ENCODE measurements around the gene ZNF217.
"Not testable (repeated sequence)": the region's sequence is repeated elsewhere in the genome, so short reads cannot be mapped to it uniquely, and the experiment has no call there.

ZNF217 gene

DNA sequence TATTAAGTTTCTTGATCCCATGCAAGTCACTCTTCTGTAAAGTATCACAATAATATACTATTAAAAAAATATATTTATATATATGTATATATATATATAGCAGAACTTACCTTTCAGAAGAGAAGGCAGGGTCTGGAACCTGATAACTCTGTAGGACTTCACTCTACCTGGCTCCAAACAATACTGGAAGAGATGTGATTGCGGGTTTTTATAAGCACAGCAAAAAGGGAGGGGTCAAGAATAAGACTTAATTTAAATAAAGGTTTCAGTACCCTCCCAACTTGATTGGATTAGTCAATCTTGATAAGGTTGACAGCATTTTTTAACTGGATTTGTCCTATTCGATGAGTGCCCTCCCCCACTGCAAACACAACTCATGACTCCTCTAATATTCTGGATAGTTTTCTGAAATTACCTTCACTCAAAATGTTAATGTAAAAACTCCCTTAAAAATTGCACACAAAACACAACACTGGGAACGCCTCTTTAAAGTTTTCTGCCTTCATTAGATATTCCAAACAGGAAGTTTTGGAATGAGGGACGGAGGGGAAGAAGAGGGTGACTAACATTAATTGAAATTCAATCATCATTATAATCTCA lies 4.0 kb upstream of the ZNF217 start:
- no peak for DNase-seq (ENCODE audit: low spot score)

DNA sequence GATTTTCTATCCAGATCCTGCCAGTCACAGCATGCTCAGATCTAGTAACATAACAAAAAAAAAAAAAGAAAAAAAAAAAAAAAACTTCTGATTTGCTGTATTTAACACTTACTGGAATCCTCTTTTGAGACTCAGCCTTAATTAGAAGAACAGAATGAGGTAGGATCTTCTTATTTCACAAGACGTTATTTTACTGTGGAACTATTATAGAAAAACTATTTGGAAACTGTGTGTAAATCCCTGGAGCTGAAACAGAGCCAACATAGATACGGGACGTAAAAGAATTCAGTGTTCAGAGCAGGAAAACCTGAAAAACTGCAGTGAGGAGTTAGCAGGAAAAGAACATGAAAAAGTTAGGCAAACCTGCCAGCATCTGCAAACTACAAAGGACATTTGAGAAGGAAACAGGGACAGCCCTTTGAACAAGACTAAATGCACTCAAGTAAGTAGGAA lies 3.4 kb upstream of the ZNF217 start:
- no peak for DNase-seq (ENCODE audit: low spot score)

DNA sequence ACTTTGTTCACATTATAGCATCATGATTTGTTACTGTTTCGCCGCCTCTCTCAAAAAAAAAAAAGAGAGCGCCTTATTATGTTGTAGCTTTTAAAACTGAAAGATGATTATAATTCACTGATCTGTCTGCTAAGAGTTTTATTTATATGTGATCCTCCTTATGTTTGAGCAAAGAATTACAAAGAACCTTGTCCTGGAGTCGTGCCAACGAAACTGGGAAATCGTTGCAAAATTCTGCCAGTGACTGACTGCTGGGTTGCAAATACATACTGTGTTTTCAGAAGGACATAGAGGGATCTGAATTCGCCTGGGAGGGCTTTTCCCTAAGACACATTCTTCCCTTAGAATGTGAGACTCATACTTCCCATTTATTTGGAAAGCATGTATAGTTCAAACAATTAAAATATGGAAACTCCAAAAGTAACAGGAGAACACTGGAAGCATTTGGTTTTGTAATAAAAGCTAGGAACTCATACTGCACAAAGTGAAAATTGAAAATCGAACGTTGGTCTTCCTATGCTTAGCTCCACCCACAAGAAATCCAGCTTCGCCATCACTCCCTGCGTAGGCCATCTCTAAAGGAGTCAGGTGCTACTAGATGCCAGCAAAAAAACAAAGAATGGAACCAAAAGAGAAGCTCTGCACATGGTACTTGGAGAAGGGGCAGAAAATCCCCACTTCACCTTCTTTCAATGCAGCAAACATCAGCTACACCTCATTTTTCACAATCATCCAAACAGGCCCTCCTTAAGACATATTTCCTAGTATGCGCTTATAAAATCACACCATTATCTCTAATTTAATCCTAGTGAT lies 2.8 kb upstream of the ZNF217 start:
- DNase-seq (ENCODE audit: low spot score): not testable (repeated sequence)

DNA sequence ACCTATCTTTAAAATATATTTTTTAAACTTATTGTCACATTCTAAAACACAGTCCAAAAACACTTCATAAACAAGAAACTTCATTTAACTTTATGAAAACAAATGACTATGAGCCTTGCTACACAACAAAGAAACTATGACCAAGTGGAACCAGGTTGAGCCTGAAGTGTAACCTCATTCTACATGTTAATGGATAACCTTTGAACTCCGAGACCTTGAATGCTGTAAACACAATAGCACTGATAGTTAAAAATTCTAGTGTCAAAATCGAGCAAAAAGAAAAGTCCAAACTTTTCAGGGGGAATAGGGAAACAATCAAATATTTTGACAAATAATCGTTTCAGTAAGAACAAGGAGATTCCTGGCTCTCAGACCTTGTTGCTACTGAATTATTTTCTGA lies 2.1 kb upstream of the ZNF217 start:
- DNase-seq (ENCODE audit: low spot score): not testable (repeated sequence)

DNA sequence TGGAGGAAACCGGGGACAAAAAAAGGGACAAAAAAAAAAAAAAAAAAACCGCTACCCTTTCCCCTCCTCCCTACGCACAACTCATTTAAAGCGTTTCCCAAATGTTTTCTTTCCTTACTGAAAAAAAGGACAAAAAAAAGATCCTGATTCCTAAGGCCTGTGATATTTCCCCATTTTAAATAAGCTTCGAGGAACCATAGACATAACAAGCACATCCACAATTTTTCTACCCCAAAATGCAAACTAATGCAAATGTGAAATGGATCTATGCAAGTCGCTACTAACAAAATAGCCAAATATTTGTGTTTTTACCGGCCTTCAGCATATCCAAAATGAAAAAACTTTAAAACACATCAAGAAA lies 1.4 kb upstream of the ZNF217 start:
- DNase-seq (ENCODE audit: low spot score): no peak

DNA sequence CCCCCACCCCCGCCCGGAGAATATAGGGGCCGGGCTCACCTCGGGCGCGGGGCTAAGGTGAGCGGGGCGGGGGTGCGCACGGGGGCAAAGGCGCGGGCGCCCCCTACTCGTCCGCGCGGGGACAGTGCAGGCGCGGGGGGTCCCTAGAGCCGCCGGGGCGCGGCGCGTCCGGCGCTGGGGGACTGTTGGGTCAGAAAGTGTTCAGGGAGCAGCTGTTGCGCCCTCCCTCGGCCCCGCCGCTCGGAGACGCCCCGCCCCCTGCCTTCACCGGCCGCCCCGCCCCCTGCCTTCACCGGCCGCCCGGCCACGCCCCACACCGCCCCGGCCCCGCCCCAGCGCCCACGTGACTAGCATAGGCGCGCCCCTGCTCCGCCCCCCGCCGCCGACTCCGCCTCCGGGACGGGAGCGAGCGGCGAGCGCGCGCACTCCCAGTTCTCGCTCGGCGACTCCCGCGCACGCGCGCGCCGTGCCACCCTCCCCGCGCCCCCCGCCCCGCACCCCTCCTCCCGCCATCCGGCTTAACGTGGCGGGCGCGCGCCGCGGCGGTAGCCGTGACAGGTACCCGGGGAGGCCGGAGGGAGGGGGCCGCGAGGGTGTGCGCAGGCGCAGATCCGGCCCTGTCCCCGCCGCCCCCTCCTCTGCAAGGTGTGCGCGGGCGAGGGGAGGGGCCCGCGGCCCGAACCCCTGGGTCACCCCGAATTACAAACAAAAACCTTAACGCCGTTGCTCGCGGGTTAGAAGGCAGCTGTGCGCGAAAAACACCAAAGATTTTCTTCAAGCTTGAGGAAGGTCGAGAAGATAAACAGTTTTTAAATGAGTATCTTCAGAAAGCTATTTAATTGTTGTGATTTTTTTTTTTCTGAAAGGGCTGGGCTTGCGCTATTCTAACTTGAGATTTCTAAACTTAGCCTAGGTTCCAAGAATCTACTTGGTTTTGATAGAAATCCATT lies 704 bp upstream of the ZNF217 start:
- DNase-seq (ENCODE audit: low spot score): peak; percentile 91

DNA sequence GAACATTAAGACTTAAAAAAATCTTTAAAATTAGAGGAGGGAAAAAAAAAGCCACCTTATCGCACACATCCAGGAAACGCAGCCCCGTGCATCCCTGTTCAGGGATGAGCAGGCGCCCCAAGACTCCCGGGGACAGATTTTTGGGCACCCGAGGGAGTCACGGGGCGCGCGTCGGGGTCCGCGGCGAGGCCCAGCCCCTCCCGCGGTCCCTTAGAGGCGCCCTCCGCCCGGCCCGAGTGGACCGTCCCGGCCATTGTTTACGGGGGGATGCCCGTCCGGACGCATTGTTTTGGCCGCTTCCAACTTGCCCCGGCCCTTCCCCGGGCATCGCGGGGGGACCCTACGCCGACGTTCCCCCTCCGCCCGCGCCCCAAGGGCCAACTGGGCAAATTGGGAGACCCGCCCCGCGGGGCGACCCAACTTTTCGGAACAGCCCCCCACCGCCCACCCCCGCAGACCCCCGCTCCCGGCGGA lies 610 bp downstream of the ZNF217 start:
- peak; percentile 32 for DNase-seq (ENCODE audit: low spot score)

DNA sequence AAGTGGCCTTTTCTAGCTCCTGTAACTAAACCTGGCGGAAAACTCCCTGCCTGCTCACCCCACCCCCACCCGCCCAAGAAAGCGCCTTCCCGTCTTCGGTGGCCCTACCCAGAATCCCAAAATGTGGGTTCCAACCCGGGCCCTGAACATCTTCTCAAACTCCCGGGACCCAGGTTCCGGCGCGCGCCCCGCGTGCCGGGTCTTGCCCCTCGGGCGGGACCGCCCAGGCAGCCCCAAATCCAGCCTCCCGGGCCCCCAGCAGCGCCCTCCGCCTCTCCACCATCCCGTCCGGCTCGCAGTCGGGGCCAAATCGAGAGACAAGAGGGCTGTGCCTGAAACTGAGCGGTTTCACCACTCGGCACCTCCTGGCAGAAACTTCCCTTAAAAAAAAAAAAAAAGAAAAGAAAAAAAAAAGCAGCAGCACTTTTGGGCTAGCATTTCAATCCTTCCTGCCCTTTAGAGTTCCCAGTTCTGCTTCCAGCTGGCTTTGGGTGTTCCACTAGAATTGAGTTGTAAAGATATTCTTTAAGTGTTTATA lies 1.1 kb downstream of the ZNF217 start:
- DNase-seq (ENCODE audit: low spot score): peak; percentile 52

DNA sequence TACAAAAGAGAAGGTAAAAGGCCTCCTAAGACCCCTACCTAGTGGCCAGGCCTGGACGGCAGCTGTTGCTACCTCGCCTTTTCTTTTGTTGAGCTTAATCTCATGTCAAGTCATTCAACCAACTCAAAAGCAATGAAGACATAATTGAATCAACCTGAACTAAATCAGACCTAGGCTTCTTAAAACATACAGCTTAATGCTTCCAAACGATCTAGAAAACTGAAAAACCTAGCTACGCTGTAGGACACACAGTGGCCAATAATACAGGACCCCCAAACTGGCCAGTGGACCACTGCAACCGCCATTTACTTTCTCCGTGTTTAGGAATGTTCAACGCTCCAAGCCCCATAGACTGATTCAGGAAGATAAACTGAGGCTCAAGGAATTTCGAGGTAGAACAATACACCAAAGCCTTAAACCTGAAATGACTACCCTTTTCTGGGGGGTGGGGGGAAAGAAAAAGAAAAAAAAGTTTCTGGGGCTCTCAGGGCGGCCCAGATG lies 1.6 kb downstream of the ZNF217 start:
- DNase-seq (ENCODE audit: low spot score): not testable (repeated sequence)

DNA sequence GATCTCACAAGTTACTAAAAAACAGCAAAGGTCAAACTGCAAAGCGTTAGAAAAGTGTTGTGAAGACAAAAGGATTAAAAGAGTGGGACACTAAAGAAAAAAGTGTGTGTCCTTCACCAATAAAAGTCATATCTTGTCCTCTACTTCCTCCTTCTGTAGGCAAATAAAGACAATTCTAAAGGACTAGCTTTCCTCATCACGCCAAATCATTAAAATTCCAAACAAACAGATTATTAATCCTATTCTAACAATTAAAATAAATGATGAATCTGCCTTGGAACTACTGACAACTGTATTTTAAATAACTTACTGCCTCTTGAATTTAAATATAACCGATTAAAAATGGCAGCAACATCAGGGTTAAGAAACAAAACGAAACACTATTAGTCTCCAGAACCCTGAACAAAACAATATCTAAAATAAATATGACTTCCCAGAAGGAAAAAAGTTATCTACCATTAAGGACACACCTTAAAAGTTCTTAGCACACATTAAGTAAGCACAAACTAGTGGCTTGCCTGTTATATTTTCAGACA lies 2.4 kb downstream of the ZNF217 start:
- DNase-seq (ENCODE audit: low spot score): peak; percentile 32

DNA sequence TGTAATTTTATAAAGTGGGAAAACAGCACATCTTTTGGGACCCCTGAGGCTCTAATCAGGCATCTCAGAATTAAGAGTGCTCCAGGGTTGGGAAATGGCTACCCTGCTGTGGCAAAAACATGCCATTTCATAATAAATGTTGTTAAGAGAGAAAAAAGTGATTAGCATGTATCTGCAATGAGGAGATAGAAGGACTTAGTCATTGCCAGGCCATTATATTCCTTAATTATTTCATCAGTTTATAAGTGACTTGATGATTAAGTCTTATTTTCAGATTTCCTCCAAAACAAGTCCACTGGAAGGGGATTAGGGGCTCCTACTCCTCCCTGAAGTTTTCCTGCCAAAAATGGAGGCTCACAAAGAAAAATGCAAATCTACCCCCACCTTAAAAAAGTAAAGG lies 3.0 kb downstream of the ZNF217 start:
- DNase-seq (ENCODE audit: low spot score): not testable (repeated sequence)

DNA sequence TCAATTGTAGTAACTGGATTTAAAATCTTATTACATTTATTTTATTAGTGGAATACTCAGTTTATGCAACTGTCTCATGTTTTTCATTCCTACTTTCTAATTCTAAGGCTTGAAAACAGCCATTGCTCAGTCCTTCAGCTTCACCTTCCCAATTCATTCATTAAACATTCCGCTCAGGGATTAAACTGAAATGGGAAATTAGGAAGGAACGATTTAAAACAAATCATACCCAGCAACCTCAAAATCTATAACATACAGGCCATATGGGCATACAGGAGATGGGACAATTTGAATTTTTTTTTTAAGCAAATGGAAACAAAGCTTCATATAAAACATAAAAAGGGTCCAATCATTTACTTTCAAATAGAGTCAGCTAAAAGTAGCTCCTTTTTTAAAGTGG lies 3.5 kb downstream of the ZNF217 start:
- not testable (repeated sequence) for DNase-seq (ENCODE audit: low spot score)

DNA sequence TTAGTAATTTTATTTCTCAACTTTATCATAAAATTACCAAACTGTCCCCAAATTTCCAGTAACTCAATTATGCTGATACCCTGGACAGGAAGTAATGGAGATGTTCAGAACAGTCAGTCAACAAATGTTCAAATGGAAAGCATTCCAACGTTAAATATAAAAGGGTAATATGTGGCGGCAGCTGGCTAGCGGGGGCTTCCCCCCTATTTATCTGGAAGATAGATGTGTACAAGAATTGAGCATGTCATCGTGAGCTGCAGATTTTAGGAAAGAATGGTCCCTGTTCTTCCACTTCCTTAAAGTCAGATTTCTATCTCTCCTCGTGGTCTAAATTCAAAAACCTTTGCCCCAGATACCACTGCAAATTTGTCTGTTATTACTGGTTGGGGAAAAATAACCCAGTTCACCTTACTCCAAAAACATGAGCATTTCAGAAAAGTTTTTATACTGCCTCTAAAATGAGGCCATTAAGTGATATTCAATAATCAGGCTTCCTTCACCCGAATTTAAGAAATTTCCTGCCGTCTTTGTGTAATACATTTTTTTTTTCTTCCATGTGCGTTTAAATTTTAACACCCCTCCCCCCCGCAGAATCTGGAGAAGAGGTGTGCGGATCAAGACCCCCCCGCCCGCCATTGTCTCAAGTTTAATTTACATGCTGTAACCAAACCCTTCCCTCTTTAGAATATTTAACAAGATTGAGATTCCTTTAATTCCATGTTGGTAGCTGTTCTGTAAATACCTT lies 4.1 kb downstream of the ZNF217 start:
- DNase-seq (ENCODE audit: low spot score): not testable (repeated sequence)

DNA sequence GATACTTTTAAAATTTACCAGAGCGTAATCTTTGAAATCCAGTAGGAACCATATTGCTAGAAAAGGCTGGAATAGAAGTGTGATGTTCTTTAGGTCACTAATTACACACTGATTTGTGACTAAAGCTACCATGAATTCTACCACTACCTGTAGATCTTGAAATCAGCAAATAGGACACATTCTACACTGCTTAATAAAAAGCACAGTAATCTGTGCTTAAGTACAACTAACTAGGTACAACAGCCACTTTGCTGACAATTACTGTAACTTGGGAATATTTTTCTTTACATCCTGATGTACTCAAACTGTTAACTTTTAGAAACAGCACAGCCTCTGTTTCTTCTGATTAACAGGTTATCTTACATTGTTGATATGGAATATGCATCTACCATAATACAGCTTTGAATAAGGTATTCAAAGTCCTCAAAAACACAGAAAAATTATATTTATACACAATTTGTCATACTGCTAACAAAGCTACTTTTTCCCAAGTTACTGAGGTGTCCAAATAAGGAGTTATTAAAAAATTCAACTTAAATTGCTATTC lies 6.4 kb downstream of the ZNF217 start:
- not testable (repeated sequence) for DNase-seq (ENCODE audit: low spot score)

DNA sequence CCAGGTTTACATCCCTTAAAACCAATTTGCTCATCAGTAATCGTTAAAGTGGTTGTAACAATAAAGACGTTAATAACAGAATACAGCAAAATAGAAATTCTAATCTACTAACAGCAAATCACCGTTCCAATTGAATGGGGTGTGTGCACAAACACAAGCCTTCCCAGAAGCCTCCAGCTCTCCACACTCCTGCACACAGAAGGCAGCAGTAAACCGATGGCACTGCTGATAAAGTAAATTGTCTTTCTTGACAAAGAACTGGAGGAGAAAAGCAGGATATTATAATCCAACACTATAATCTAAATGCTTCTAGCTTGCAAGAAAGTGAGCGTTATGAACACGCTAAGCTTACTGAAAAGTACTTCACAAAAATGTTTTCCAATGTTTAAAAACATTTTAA lies 7.0 kb downstream of the ZNF217 start:
- no peak for DNase-seq (ENCODE audit: low spot score)

DNA sequence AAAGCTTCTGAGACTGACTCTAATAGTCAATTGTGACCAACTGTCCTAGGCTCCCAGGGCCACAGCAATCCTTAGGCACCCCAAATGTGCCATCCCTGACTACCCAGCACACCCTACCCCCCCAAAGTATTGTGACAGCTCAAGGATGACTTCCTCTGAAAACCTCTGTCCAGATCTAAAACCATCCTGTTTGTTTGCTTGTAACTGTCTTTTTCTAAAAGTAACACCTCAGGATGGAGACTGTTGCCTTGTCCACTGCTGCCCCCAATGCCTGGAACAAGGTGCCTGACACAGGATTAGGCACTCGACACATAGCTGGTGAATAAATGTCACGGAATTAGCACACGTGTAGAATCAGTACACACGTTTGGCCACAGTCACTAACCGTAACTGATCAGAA lies 7.7 kb downstream of the ZNF217 start:
- DNase-seq (ENCODE audit: low spot score): not testable (repeated sequence)

DNA sequence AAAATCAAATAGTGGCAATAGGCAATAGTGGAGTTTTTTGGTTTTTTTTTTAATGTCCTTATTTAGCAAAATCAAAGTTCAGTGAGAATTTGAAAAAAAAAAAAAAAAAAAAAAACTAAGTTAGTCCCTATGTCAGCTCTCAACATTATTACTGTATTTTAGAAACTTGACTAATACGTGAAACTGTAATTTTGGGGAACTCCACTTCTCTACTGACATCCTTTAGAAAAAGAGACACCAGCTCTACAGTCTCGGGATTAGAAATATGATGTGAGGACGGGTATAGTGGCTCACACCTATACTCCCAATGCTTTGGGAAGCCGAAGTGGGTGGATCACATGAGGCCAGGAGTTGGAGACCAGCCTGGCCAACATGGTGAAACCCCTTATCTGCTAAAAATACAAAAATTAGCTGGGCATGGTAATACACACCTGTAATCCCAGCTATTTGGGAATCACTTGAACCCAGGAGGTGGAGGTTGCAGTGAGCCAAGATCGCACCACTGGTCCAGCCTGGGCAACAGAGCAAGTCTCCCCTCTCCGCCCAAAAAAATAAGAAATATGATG lies 8.6 kb downstream of the ZNF217 start:
- DNase-seq (ENCODE audit: low spot score): not testable (repeated sequence)

DNA sequence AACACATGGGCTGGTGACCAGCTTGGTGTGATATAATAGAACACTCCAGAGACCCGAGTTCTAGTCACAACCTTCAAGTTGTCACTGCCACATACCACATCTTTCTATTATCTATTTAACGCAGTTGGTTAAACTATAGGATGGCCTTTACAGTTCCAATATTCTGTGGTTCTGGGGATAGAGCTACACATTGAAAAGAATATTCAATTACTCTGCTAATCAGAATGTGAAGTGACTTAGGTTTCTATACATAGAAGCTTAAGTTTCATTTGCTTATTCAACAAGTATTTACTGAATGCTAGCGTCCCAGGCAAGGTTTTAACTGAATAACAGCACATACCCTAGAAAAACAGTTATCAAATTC lies 9.1 kb downstream of the ZNF217 start:
- not testable (repeated sequence) for DNase-seq (ENCODE audit: low spot score)

DNA sequence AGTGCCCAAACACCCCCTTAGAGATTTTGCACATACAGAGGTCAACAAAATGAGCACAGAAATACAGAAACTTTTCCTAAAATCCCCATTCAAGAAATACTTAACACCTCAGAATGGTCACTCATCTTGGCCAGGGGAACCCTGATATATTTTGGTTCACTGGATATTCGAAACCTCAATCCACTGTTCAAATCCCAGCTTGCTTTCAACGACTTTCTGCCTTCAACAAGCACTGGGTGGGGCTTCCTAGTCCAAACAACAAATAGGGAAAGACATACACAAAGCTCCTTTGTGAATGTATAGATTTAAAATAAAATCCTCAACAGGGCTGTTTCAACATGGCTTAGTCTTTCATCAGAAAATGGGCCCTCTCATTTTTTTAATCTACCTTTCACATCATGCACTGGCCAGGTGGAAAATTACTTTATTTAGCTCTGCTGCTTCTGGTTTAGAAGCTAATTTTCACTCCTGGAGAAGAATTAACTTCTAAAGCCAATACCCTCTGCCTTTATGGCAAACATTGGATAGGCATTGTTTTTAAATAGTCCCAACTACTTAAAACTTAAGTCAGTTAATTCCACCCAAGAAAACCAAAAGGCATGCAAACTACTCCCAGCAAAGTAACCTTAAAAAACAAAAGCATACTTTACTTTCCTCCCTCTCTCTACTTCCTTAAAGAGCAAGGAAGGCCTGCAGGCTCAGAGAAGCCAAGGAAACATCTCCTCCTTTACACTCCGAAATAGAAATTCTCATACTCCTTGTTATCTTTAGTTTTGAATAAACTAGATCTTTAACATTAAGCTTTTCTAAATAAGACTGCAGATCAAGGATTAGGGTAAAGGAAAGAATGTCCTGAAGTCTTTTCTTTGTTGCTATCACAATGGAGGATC lies 9.7 kb downstream of the ZNF217 start:
- not testable (repeated sequence) for DNase-seq (ENCODE audit: low spot score)

Data from SW480 (cell line).